Activated CD4-positive, CD25-positive, alpha-beta regulatory T cell treated with anti-CD3 and anti-CD28 coated beads, Interleukin-2, amount 50 U/mL, for 16 hours (primary cell): ENCODE results near the gene ADAMTS2.
"Not testable (repeated sequence)": the region's sequence is repeated elsewhere in the genome, so short reads cannot be mapped to it uniquely, and the experiment has no call there.

ENCODE experiments used
- DNase-seq: peaks from one replicate; pipeline ENCODE4 v3.0.0-alpha.2; 2020; ENCODE audit warnings: low read depth, low spot score

ADAMTS2 gene

GRCh38 chr5:179217356-179217755, 127.9 kb downstream of the ADAMTS2 start:
- DNase-seq: no peak

GRCh38 chr5:179216381-179216780, 128.9 kb downstream of the ADAMTS2 start:
- DNase-seq: not testable (repeated sequence)

DNA sequence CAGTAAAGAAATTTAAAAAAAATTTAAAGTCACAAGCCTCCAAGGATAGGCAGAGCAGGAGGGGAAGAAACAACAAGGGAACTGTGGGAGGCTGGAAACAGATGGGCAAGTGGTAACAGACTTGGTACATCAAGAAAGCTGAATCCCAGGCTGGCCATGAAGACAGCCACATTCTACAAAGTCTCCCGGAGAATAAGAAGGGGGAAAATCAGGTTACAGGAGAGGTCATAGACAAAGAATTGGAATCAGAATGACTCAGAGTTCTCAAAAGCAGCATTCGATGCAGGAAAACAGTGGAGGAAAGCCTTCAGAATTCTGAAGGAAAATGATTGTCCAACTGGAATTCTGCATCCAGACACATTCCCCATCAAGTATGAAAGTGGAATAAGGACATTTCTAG, 129.7 kb downstream of the ADAMTS2 start:
- DNase-seq: no peak

GRCh38 chr5:179214678-179215077, 130.6 kb downstream of the ADAMTS2 start:
- DNase-seq: no peak

- DNase-seq: no peak
These were observed 132.4 kb downstream of the ADAMTS2 start for GRCh38 chr5:179212870-179213269.

DNA sequence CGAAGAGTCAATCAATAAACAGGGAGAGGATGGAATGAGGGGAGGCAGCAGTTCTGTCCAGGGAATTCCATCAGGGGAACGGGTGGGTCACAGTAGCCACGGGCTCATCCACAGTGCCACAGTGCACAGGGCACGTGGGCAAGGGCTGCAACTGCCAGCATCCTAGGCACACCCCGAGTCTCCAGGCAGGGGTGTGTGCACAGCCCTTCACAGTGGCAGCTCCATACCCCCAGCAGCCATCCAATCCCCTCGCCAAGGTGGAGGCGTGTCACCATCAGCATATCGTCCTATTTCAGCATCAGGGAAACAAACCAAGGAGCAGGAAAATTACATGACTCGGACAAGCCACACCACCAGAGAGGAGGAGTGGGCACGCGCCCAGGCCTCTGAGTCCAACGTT, 133.6 kb downstream of the ADAMTS2 start:
- no peak for DNase-seq

GRCh38 chr5:179211068-179211467, 134.2 kb downstream of the ADAMTS2 start:
- DNase-seq: no peak

DNA sequence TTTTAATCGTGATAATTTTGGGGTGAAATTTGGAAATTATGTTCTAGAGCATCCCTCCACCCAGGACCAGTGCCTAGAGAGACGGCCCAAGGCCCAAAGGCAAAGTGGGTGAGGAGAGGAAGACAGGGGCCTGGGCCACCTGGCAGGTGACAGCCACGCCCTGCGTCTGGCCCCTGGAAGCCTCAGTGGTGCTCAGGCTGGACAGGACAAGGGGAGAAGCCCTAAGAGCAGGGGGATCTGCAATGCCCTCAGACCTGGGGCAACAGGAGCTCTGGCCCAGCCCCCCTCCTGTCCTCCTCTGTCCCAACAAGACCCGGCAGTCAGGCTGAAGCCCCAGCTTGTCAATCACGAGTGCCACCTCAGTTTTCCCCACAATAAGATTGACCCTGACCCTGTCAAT, 134.8 kb downstream of the ADAMTS2 start:
- no peak for DNase-seq

- DNase-seq: no peak
These were observed 135.7 kb downstream of the ADAMTS2 start for GRCh38 chr5:179209359-179210150.

DNA sequence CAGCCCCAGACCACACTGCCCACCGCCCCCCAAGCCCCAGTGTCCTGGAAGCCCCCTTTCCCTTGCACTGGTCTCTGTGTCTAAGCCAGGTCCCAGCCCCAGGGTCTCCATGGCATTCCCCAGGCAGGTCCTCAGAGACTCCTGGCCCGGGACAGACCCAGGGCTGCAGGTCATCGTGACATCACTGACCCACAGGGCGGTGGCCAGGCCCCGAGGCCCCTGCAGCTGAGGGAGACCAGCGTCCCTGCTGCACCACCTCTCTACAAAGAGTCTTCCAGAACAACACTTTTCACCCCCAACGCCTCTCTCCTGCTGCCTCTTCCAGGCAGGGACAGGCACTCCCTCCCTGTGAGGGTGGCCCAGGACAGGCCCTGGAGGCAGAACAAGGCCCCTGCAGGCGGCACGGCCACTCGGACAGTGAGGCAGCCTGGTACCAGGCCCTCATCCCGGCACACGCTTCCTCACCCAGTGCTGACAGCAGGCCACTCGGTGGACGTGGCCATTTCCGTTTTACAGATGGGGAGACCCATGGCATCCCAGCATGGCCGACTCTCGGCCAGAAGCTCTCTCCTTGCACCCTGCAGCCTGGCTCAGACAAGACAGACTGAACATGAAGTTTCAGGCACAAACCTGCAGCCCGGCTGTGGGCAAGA, 136.4 kb downstream of the ADAMTS2 start:
- DNase-seq: no peak

GRCh38 chr5:179207920-179208705, 137.1 kb downstream of the ADAMTS2 start:
- DNase-seq: no peak

DNA sequence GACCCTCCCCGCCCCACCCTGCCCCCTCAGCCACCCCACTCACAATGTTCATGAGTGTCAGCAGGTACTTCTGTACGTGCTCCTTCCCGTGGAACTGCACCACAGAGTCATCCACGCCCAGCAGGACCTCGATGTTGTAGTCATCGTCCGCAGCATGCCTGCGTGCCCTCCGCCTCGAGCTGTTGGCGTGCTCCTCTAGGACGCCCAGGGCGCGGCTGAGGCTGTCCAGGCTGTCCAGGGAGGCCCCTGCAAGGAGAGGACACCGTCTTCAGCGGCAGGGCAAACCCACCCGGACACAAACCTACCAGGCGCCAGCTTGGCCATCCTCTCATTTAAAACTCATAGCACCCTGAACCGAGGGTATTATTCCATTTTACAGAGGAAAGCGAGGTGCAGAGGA, 137.8 kb downstream of the ADAMTS2 start:
- DNase-seq: no peak

DNA sequence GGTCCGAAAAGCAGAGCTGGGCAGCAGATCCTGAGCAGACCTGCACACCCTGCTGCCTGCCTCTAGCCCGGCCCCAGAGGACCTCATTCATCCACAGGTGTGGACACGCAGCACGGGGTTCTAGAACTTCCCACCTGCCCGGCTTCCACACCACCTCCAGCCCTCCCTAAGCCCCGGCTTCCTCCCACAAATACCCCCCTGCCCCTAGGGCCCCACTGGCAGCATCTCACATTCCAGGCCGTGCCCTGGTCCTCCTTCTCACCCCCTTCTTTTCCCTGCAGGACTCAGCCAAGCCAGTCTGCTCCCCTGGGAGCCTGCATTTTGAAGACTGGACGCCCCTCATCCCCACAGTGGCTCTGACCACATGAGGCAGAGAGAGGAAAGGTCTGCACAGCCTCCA, 138.9 kb downstream of the ADAMTS2 start:
- no peak for DNase-seq

GRCh38 chr5:179205277-179205676, 140.0 kb downstream of the ADAMTS2 start:
- no peak for DNase-seq

GRCh38 chr5:179204572-179204971, 140.7 kb downstream of the ADAMTS2 start:
- DNase-seq: no peak

DNA sequence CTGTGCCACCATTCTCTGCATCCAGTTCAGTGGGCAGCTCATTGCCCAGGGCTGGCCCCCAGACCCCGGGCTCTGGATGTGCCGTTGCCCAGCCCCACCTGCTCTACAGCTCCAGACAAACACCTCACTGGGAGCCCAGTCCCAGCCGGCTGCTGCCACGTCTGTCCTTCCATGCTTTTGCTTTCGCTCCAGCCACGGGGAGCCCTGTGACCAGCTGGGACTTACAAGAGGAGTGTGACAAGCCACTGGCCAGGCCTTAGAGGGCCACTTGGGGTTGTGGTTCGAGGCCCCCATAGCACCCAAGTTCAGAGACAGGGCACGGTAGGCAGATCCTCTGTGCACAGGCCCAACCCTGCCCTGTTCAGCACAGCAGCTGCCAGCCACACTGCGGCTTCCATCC, 142.0 kb downstream of the ADAMTS2 start:
- DNase-seq: no peak

- DNase-seq: no peak
These were observed 143.3 kb downstream of the ADAMTS2 start for GRCh38 chr5:179201986-179202385.

- DNase-seq: no peak
These were observed 146.0 kb downstream of the ADAMTS2 start for GRCh38 chr5:179199246-179199645.

- DNase-seq: no peak
These were observed 146.4 kb downstream of the ADAMTS2 start for GRCh38 chr5:179198825-179199224.

- no peak for DNase-seq
These were observed 148.7 kb downstream of the ADAMTS2 start for GRCh38 chr5:179196405-179197079.

DNA sequence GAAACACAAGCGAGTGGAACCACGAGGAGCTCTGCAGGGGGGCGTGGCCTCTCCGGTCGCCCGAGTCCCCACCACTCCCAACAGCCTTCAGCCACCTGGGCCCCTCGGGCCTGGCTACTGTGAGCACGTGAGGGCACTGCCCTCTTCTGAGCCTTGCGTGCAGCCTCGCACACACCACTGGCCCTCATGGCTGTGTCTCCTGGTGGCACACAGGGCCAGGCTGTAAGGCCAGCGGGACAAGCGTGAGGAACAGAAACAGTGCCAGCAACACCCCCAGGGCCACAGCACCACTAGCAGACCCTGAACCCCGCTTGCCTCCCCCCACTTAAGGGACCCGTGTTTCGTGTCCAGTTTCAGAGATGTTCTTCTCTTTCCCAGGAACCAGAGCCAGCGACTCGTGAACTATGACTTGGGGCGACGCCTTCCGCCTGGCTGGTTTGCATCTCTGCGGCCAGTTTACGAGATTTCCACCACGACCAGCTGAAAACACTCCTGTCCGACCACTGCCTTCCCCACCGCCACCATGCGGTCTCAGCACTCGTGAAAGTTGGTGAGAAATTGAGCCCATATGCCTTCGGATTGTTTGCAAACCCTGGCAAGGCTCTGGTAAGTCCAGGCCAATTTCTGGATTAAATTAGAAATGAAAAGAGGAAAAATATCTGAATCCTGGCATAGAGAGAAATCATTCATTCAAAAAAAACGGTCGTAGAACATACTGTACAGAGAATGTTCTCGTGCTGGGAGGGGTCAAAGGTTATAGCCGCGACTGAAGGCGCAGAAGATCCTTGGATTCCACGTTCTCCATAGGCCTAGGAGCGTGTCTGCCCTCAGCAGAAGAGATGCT, 149.5 kb downstream of the ADAMTS2 start:
- no peak for DNase-seq
